ENCODE measurements around the gene GAS2L2.

GAS2L2 gene

DNA sequence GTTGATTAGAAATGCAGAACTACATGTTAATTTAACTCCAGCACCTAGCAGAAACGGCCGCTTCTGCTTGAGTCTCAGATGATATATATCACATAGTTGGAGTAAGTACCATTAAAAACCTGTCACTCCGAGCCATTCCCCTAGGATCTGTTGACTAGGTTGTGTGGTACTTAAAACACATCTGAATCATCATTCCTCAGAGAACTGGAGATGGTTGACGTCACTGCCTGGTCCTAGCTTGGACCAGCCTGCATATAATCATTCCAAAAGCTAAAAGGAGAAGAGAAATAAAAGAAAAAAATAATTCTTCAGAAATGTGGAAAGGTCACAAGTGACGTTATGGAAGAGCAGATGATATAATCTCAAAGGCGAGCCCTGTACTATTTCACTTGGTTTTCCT, 52.9 kb downstream of the GAS2L2 start:
- TF ChIP-seq, protein P1, sequence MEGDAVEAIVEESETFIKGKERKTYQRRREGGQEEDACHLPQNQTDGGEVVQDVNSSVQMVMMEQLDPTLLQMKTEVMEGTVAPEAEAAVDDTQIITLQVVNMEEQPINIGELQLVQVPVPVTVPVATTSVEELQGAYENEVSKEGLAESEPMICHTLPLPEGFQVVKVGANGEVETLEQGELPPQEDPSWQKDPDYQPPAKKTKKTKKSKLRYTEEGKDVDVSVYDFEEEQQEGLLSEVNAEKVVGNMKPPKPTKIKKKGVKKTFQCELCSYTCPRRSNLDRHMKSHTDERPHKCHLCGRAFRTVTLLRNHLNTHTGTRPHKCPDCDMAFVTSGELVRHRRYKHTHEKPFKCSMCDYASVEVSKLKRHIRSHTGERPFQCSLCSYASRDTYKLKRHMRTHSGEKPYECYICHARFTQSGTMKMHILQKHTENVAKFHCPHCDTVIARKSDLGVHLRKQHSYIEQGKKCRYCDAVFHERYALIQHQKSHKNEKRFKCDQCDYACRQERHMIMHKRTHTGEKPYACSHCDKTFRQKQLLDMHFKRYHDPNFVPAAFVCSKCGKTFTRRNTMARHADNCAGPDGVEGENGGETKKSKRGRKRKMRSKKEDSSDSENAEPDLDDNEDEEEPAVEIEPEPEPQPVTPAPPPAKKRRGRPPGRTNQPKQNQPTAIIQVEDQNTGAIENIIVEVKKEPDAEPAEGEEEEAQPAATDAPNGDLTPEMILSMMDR (conservative IDR thresholded peaks at IDR 0.05; ENCODE audit: low read depth, low read length) = no peak
- peak; percentile 11 for DNase-seq (ENCODE audit: low read depth)
- no peak overlapping the region for H3K4me3 ChIP-seq (ENCODE audit: low read depth, low read length)

DNA sequence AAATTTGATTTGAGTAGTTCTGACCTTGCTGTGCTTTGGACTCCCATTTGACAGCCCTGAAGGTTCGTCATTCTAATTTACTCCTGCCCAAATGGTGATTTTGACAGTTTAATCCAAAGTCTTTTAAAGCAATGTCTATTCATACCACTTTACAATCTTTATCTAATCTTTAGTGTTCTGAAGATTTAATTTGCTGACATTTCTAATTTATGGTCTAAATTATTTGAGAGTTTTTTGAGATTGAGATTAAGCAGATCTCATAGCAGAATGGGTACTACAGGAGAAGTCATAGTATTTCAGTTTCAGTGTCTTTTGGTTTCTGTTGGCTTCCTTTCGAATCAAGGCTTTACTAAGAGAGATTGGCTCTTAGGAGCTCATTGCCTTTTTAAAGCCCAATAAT, 54.2 kb downstream of the GAS2L2 start:
- TF ChIP-seq, protein P1 (conservative IDR thresholded peaks at IDR 0.05; ENCODE audit: low read depth, low read length) = no peak
- H3K4me3 ChIP-seq (ENCODE audit: low read depth, low read length) = no peak overlapping the region
- DNase-seq (ENCODE audit: low read depth) = no peak

DNA sequence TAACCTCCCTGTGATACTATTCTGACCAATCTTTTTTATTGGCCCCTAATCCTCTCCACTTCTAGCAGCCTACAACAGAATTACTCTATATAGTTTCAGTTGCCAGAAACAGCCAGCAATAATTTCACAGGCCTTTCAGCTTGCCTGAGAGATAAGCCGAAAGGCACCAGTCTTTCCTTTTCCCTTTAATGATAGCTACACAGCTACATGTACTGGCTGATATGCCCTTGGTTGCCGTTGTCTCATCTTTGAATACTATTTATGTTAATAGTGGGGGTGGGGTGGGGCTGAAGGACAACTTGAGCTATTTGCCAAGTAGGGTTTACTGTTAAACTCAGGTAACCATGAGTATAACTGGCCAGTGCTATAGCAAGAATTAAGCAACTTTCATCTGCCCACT, 57.4 kb downstream of the GAS2L2 start:
- no peak overlapping the region for H3K4me3 ChIP-seq (ENCODE audit: low read depth, low read length)
- TF ChIP-seq, protein P1 (conservative IDR thresholded peaks at IDR 0.05; ENCODE audit: low read depth, low read length) = no peak
- DNase-seq (ENCODE audit: low read depth) = no peak

DNA sequence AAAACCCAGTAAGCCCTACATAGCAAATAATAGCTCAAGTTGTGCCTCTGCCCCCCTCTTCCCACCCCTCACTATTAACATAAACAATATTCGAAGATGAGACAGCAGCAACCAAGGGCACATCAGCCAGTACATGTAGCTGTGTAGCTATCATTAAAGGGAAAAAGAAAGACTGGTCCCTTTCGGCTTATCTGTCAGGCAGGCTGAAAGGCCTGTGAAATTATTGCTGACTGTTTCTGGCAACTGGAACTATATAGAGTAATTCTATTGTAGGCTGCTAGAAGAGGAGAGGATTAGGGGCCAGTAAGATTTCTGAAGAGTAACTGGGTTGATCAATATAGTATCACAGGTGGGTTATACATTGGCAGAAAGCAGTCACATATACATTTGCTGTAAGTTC, 58.1 kb downstream of the GAS2L2 start:
- no peak overlapping the region for H3K4me3 ChIP-seq (ENCODE audit: low read depth, low read length)
- no peak for DNase-seq (ENCODE audit: low read depth)
- TF ChIP-seq, protein P1 (conservative IDR thresholded peaks at IDR 0.05; ENCODE audit: low read depth, low read length) = no peak

All from choroid plexus epithelial cell (primary cell).